GM19395 (cell line): Measurements from ENCODE around the gene NDUFB4.

ENCODE experiments used
- ATAC-seq: cut with Tn5 transposase; IDR thresholded peaks from one replicate; pipeline ENCODE4 v1.9.1; 2021; ENCODE audit warnings: mild to moderate bottlenecking, moderate library complexity; ENCODE audit not compliant: unreplicated experiment

Gene NDUFB4

GRCh38 chr3:120596116-120596852 is at the start of gene NDUFB4:
Gene NDUFB4, plus strand, starts transcription at chr3:120596336. Its CDS starts 24 bp downstream, at chr3:120596360.
- ATAC-seq: peak; percentile 93

- ATAC-seq: no peak
Measured at GRCh38 chr3:120550546-120550945, 45.6 kb upstream of the NDUFB4 start.

- ATAC-seq: no peak
Measured at GRCh38 chr3:120552184-120553172, 43.7 kb upstream of the NDUFB4 start.

- no peak for ATAC-seq
Measured at GRCh38 chr3:120554812-120555606, 41.1 kb upstream of the NDUFB4 start.

- no peak for ATAC-seq
Measured at GRCh38 chr3:120555657-120556509, 40.3 kb upstream of the NDUFB4 start.

- ATAC-seq: no peak
Measured at GRCh38 chr3:120557115-120557514, 39.0 kb upstream of the NDUFB4 start.

GRCh38 chr3:120558771-120559241 is 37.3 kb upstream of the NDUFB4 start:
- ATAC-seq: peak; percentile 91

- peak; percentile 51 for ATAC-seq
Measured at GRCh38 chr3:120559242-120560061, 36.7 kb upstream of the NDUFB4 start.

- ATAC-seq: no peak
Measured at GRCh38 chr3:120560304-120561250, 35.6 kb upstream of the NDUFB4 start.

GRCh38 chr3:120561251-120562045 is 34.7 kb upstream of the NDUFB4 start:
- ATAC-seq: peak; percentile 47

GRCh38 chr3:120563356-120564022 is 32.6 kb upstream of the NDUFB4 start:
- no peak for ATAC-seq

- no peak for ATAC-seq
Measured at GRCh38 chr3:120566243-120566975, 29.7 kb upstream of the NDUFB4 start.

GRCh38 chr3:120567370-120568201 is 28.6 kb upstream of the NDUFB4 start:
- peak; percentile 57 for ATAC-seq

- no peak for ATAC-seq
Measured at GRCh38 chr3:120568202-120568531, 28.0 kb upstream of the NDUFB4 start.

GRCh38 chr3:120568598-120568997 is 27.5 kb upstream of the NDUFB4 start:
- no peak for ATAC-seq
